ENCODE results near the gene F10. TPM values are rescaled to one million over a fixed set of nuclear protein-coding genes. Genes with fewer than 3 reads are reported as not detected.

The F10 gene
- total and polyA plus RNA-seq, 2 of the 13 experiments (the other 11 are each of a cell fraction or from before 2014, with no cell fraction given), result 58.4 to 237 TPM

GRCh38 chr13:113149711-113150549 is 27.3 kb downstream of the F10 start (continued):
- TF ChIP-seq, protein P1, sequence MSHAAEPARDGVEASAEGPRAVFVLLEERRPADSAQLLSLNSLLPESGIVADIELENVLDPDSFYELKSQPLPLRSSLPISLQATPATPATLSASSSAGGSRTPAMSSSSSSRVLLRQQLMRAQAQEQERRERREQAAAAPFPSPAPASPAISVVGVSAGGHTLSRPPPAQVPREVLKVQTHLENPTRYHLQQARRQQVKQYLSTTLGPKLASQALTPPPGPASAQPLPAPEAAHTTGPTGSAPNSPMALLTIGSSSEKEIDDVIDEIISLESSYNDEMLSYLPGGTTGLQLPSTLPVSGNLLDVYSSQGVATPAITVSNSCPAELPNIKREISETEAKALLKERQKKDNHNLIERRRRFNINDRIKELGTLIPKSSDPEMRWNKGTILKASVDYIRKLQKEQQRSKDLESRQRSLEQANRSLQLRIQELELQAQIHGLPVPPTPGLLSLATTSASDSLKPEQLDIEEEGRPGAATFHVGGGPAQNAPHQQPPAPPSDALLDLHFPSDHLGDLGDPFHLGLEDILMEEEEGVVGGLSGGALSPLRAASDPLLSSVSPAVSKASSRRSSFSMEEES (CRISPR knock-in tag; IDR thresholded peaks at IDR 0.05), result peak; percentile 72; the same call in 1 of the 2 replicates
- no peak; the same call in 1 of the 2 replicates for TF ChIP-seq DMTF1 (CRISPR knock-in tag; IDR thresholded peaks at IDR 0.05)
- TF ChIP-seq ZNF274 (CRISPR knock-in tag; IDR thresholded peaks at IDR 0.05), result no peak
- no peak for TF ChIP-seq ZNF614 (CRISPR knock-in tag; IDR thresholded peaks at IDR 0.05; ENCODE audit: borderline replicate concordance)
- TF ChIP-seq HHEX (CRISPR knock-in tag; IDR thresholded peaks at IDR 0.05), result no peak
- TF ChIP-seq, protein P2, sequence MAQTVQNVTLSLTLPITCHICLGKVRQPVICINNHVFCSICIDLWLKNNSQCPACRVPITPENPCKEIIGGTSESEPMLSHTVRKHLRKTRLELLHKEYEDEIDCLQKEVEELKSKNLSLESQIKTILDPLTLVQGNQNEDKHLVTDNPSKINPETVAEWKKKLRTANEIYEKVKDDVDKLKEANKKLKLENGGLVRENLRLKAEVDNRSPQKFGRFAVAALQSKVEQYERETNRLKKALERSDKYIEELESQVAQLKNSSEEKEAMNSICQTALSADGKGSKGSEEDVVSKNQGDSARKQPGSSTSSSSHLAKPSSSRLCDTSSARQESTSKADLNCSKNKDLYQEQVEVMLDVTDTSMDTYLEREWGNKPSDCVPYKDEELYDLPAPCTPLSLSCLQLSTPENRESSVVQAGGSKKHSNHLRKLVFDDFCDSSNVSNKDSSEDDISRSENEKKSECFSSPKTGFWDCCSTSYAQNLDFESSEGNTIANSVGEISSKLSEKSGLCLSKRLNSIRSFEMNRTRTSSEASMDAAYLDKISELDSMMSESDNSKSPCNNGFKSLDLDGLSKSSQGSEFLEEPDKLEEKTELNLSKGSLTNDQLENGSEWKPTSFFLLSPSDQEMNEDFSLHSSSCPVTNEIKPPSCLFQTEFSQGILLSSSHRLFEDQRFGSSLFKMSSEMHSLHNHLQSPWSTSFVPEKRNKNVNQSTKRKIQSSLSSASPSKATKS (CRISPR knock-in tag; IDR thresholded peaks at IDR 0.05), result no peak
- TF ChIP-seq ATF6 (CRISPR knock-in tag; conservative IDR thresholded peaks at IDR 0.05), result no peak
- TF ChIP-seq HDAC1 (CRISPR knock-in tag; IDR thresholded peaks at IDR 0.05), result no peak; the same call in 1 of the 2 replicates
- no peak for TF ChIP-seq ZNF292 (CRISPR knock-in tag; IDR thresholded peaks at IDR 0.05; ENCODE audit: borderline replicate concordance, low read depth)
- no peak for TF ChIP-seq MAFG (CRISPR knock-in tag; IDR thresholded peaks at IDR 0.05)
- TF ChIP-seq ZNF564 (CRISPR knock-in tag; IDR thresholded peaks at IDR 0.05), result no peak
- TF ChIP-seq ZNF207 (IDR thresholded peaks at IDR 0.05; ENCODE audit: borderline replicate concordance), result no peak
- TF ChIP-seq SIN3B (IDR thresholded peaks at IDR 0.05; ENCODE audit: low read length), result no peak
- TF ChIP-seq WIZ (CRISPR knock-in tag; IDR thresholded peaks at IDR 0.05), result no peak
- TF ChIP-seq, protein P3, sequence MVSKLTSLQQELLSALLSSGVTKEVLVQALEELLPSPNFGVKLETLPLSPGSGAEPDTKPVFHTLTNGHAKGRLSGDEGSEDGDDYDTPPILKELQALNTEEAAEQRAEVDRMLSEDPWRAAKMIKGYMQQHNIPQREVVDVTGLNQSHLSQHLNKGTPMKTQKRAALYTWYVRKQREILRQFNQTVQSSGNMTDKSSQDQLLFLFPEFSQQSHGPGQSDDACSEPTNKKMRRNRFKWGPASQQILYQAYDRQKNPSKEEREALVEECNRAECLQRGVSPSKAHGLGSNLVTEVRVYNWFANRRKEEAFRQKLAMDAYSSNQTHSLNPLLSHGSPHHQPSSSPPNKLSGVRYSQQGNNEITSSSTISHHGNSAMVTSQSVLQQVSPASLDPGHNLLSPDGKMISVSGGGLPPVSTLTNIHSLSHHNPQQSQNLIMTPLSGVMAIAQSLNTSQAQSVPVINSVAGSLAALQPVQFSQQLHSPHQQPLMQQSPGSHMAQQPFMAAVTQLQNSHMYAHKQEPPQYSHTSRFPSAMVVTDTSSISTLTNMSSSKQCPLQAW (CRISPR knock-in tag; IDR thresholded peaks at IDR 0.05), result peak; percentile 65
- TF ChIP-seq TBX2 (CRISPR knock-in tag; IDR thresholded peaks at IDR 0.05; ENCODE audit: borderline replicate concordance), result peak; percentile 85
- no peak for TF ChIP-seq ZNF205 (CRISPR knock-in tag; IDR thresholded peaks at IDR 0.05)
- TF ChIP-seq KDM5A (IDR thresholded peaks at IDR 0.05; ENCODE audit: borderline replicate concordance, low read length), result no peak
- no peak for TF ChIP-seq KAT8 (CRISPR knock-in tag; IDR thresholded peaks at IDR 0.05)
